HG03280 (cell line): ENCODE measurements around the gene PDE4D.
"Not testable (repeated sequence)": the region's sequence is repeated elsewhere in the genome, so short reads cannot be mapped to it uniquely, and the experiment has no call there.

ENCODE experiments used
- ATAC-seq: cut with Tn5 transposase; IDR thresholded peaks from one replicate; pipeline ENCODE4 v1.9.1; 2021; ENCODE audit warnings: mild to moderate bottlenecking, moderate library complexity; ENCODE audit not compliant: unreplicated experiment

PDE4D gene

DNA sequence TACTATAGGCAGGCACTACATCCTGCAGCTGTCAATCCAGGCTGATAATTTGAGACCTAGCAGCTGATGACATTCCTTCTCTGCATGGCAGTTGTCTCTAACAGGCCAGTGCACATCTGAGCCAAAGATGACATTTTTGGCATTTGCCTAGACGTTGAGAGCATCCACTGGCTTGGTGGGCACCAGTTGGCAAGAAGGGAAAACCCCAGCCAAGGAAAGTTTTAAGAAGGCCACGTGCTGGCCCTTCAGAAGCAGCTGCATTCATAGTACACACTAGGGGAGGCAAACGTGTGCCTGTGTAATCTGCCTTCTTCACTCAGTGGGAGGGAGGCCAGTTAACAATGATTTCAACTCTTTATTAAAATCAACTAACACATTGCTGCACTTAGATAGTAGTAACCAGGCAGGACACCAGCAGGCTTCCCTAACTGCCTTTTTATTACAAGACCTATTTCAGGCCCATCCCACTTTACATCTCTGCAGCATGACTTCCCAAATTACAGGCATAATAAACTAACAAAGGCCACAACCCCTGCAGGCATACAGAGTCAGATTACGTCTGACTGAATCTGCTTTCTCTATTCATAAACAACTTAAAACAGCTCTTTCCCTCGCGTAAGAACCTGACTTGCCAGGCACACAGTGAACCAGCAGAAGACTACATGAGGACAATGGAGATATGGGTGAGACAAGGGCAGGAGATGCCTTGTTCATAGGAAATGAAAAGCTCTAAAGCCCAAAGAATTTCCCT is 576.3 kb downstream of the PDE4D start:
- no peak for ATAC-seq

GRCh38 chr5:59312223-59312622 is 581.3 kb downstream of the PDE4D start:
- no peak for ATAC-seq

GRCh38 chr5:59308685-59309084 is 584.8 kb downstream of the PDE4D start:
- ATAC-seq, result not testable (repeated sequence)

- ATAC-seq, result not testable (repeated sequence)
Observed at GRCh38 chr5:59303289-59303716, 590.2 kb downstream of the PDE4D start.

GRCh38 chr5:59302509-59302908 is 591.0 kb downstream of the PDE4D start:
- ATAC-seq, result not testable (repeated sequence)

DNA sequence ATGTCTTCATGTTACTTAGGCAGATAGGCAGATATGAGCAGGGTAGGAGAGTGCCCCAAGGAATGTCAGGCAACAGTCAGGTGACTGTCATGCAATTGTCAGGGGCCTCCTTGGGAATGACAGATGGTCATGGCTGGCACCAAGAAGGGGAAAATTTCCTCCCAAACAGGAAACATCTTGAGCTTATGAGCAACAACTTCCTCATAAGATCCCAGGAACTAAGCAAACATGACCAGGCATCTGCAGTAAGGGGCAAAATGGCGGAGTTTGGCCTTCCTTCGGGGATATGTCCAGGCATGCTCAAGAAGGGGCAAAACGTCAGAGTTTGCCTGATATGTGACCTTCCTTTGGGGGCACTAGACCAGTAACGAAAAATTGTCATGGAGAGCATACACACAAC is 591.8 kb downstream of the PDE4D start:
- ATAC-seq, result no peak

- ATAC-seq, result no peak
Observed at GRCh38 chr5:59300930-59301329, 592.6 kb downstream of the PDE4D start.

- ATAC-seq, result no peak
Observed at GRCh38 chr5:59299006-59299405, 594.5 kb downstream of the PDE4D start.

GRCh38 chr5:59296317-59297264 is 596.9 kb downstream of the PDE4D start:
- ATAC-seq, result no peak

GRCh38 chr5:59293700-59294099 is 599.8 kb downstream of the PDE4D start:
- ATAC-seq, result no peak

GRCh38 chr5:59291941-59292340 is 601.6 kb downstream of the PDE4D start:
- ATAC-seq, result no peak

- ATAC-seq, result no peak
Observed at GRCh38 chr5:59287884-59288283, 605.6 kb downstream of the PDE4D start.

DNA sequence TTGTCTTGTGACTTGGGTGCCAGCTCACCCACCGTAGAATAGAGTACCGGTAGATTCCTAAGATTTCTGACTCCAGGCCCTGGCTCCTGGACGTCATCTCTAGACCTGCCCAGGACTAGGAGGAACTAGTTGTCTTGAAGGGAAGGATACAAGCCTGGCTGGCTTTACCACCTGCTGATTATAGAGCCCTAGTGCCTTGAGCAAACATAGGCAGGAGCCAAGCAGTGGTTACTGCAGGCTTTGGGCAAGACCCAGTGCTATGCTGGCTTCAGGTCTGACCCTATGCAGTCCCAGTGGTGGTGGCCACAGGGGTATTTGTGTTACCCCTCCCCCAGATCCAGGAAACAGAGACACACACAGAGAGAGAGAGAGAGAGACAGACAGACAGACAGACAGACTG is 606.2 kb downstream of the PDE4D start:
- ATAC-seq, result no peak

- no peak for ATAC-seq
Observed at GRCh38 chr5:59286510-59286909, 607.0 kb downstream of the PDE4D start.

- ATAC-seq, result no peak
Observed at GRCh38 chr5:59285300-59286016, 608.1 kb downstream of the PDE4D start.

GRCh38 chr5:59282726-59283125 is 610.8 kb downstream of the PDE4D start:
- no peak for ATAC-seq

DNA sequence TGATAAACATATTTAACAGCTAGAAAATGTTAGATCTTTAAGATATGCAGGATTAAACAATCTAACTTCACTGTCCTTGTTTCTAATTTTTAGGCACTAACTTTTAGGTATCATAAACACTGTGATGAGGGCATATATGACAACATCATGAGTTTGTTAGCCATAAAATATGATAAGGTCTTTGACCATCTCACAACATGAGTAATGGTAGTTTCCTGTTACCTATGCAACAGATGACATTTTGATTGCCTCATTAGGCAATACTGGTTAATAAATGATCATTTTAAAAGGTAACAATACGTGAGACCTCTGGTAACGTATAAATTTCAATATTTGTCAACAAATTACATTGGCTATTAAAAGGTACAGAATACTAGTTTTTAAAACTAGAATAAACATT is 613.5 kb downstream of the PDE4D start:
- ATAC-seq, result no peak

DNA sequence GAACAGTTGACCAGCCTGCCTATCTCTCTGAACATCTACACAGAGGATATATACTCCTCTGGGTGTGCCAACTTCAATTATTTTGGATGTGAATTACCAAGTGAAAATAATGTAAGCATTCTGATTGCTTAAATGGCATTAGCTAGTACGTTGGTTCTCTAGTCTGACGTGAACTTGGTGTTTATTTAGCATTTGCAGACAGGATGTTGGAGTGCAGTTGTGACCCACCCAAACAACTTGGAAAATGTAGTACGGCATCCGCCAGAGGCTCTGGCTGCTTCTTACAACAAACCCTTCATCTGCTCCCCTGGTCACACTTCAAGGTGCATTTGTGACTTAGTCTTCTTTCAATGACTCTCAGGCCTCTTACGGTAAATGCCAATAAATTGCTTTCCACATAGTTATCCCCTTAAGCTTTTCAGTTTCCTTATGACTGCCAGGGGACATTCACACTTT is 616.6 kb downstream of the PDE4D start:
- no peak for ATAC-seq

DNA sequence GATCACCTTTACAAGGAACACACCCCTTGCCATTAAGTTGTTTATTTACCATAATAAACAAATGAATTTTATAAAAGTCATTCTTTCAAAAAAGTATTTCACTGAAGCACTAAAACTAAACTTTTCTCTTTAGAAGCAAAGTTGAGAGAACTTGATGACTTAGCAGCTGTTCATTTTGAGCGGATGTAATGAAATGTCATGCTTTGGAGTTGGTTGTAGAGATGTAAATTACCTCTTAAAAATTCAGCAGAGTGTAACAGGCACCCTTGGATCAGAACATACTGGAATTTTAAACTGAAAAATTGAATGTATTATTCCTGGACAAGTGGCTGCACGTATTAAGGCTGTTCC is 617.2 kb downstream of the PDE4D start:
- no peak for ATAC-seq

GRCh38 chr5:59275510-59276324 is 617.8 kb downstream of the PDE4D start:
- no peak for ATAC-seq

- ATAC-seq, result no peak
Observed at GRCh38 chr5:59275170-59275509, 618.4 kb downstream of the PDE4D start.
